OCI-LY7 (cell line): ENCODE results near the gene GAGE12C.
"Not testable (repeated sequence)": the region's sequence is repeated elsewhere in the genome, so short reads cannot be mapped to it uniquely, and the experiment has no call there.

Source experiments
- CTCF ChIP-seq: fragments of 200-600 bp; sonication (generic); conservative IDR thresholded peaks from 2 replicates; pipeline ENCODE4 v1.5.1; 2014; ENCODE audit warnings: mild to moderate bottlenecking, antibody characterized with exemption, low read length, moderate library complexity, mixed read lengths
- EZH2phosphoT487 ChIP-seq: fragments of 200-600 bp; sonication (generic); IDR thresholded peaks from 2 replicates; pipeline ENCODE4 v1.6.1; 2018; ENCODE audit warnings: low read depth, borderline replicate concordance, mild to moderate bottlenecking, mixed run types, antibody characterized with exemption, low read length, moderate library complexity, mixed read lengths

- not testable (repeated sequence) for TF ChIP-seq CTCF, EZH2phosphoT487
These were observed 9.5 kb downstream of the GAGE12C start, which contains the start of gene GAGE12D for GRCh38 chrX:49541433-49541832.
